Activated naive CD8-positive, alpha-beta T cell treated with anti-CD3 and anti-CD28 coated beads, Interleukin-2, amount 50 U/mL, for 24 hours (primary cell): ENCODE data around the gene CCR3.

ENCODE experiments used
- ATAC-seq: fragments of 150-1000 bp; cut with Tn5 transposase; one replicate; pipeline ENCODE4 v1.10.0; 2021
- DNase-seq: peaks from one replicate; pipeline ENCODE4 v3.0.0; 2021
- H3K27ac Mint-ChIP-seq: one replicate; pipeline ENCODE4 v1.8.0; 2021; ENCODE audit warnings: mild to moderate bottlenecking, mixed read lengths
- H3K27me3 Mint-ChIP-seq: one replicate; pipeline ENCODE4 v1.8.0; 2021; ENCODE audit warnings: mixed read lengths
- H3K36me3 Mint-ChIP-seq: one replicate; pipeline ENCODE4 v1.8.0; 2021; ENCODE audit warnings: low read depth, mixed read lengths
- H3K4me1 Mint-ChIP-seq: one replicate; pipeline ENCODE4 v1.8.0; 2021; ENCODE audit warnings: mixed read lengths
- H3K4me3 Mint-ChIP-seq: one replicate; pipeline ENCODE4 v1.8.0; 2021; ENCODE audit warnings: mild to moderate bottlenecking, moderate library complexity, mixed read lengths
- H3K9me3 Mint-ChIP-seq: one replicate; pipeline ENCODE4 v1.8.0; 2021; ENCODE audit warnings: mixed read lengths

CCR3 gene

GRCh38 chr3:46276497-46277099 lies 34.3 kb downstream of the CCR3 start:
- H3K4me1 Mint-ChIP-seq: peaks cover 42% of the 10 kb centered on the region
- H3K4me3 Mint-ChIP-seq: no peak overlapping the region
- no peak overlapping the region for H3K27ac Mint-ChIP-seq
- ATAC-seq: peak; percentile 81
- DNase-seq: peak; percentile 79
- H3K9me3 Mint-ChIP-seq: peaks cover 16% of the 10 kb centered on the region
- H3K36me3 Mint-ChIP-seq: peaks cover 16% of the 10 kb centered on the region
- H3K27me3 Mint-ChIP-seq: peaks cover 7% of the 10 kb centered on the region

DNA sequence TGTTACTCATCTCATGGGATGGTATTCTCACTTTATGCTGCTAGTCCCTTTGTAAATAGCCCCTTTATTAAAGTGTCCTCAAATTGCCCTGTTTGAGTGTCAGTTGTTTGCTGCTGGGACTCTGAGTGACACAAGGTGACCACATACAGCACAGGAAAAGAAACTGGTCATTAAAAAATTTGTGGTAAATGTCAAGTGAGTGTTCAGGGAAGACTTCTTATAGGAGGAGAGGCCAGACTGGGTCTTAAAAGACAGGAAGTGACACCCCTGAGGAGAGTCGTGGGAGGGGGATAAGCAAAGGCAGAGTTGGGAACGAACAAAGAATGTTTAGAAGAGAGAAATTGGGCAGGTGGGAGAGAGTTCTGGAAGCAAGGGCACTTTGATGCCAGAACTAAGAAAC lies 35.2 kb downstream of the CCR3 start:
- no peak overlapping the region for H3K27ac Mint-ChIP-seq
- peaks cover 16% of the 10 kb centered on the region for H3K36me3 Mint-ChIP-seq
- H3K27me3 Mint-ChIP-seq: peaks cover 9% of the 10 kb centered on the region
- H3K9me3 Mint-ChIP-seq: peaks cover 16% of the 10 kb centered on the region
- ATAC-seq (no peak), DNase-seq (no peak)
- no peak overlapping the region for H3K4me3 Mint-ChIP-seq
- peaks cover 48% of the 10 kb centered on the region for H3K4me1 Mint-ChIP-seq

- H3K27ac Mint-ChIP-seq: no peak overlapping the region
- ATAC-seq (no peak), DNase-seq (no peak)
- H3K27me3 Mint-ChIP-seq: peaks cover 9% of the 10 kb centered on the region
- H3K4me1 Mint-ChIP-seq: peaks cover 64% of the 10 kb centered on the region
- peaks cover 16% of the 10 kb centered on the region for H3K9me3 Mint-ChIP-seq
- H3K4me3 Mint-ChIP-seq: no peak overlapping the region
- peaks cover 16% of the 10 kb centered on the region for H3K36me3 Mint-ChIP-seq
Observed at GRCh38 chr3:46278816-46279672, 36.8 kb downstream of the CCR3 start.

GRCh38 chr3:46280105-46280797 lies 38.0 kb downstream of the CCR3 start:
- Mint-ChIP-seq H3K27me3 (peaks cover 2% of the 10 kb centered on the region), H3K4me3 (no peak overlapping the region)
- peak; percentile 74 for ATAC-seq

GRCh38 chr3:46281551-46281950 lies 39.3 kb downstream of the CCR3 start:
- peaks cover 16% of the 10 kb centered on the region for H3K9me3 Mint-ChIP-seq
- peaks cover 86% of the 10 kb centered on the region for H3K4me1 Mint-ChIP-seq
- no peak for DNase-seq
- H3K36me3 Mint-ChIP-seq: peaks cover 16% of the 10 kb centered on the region
- no peak overlapping the region for H3K27ac Mint-ChIP-seq
- H3K27me3 Mint-ChIP-seq: peaks cover 2% of the 10 kb centered on the region
- no peak overlapping the region for H3K4me3 Mint-ChIP-seq
- no peak for ATAC-seq

More at GRCh38 chr3:46280105-46280797, 38.0 kb downstream of the CCR3 start:
- peaks cover 76% of the 10 kb centered on the region for H3K4me1 Mint-ChIP-seq
- peak; percentile 52 for DNase-seq
- peaks cover 16% of the 10 kb centered on the region for H3K36me3 Mint-ChIP-seq
- H3K27ac Mint-ChIP-seq: peak overlapping the region; percentile 43
- peaks cover 16% of the 10 kb centered on the region for H3K9me3 Mint-ChIP-seq

- H3K9me3 Mint-ChIP-seq: peaks cover 16% of the 10 kb centered on the region
- peaks cover 2% of the 10 kb centered on the region for H3K27me3 Mint-ChIP-seq
- DNase-seq (no peak), ATAC-seq (no peak)
- H3K4me1 Mint-ChIP-seq: peaks cover 83% of the 10 kb centered on the region
- H3K4me3 Mint-ChIP-seq: no peak overlapping the region
- H3K27ac Mint-ChIP-seq: no peak overlapping the region
- peaks cover 16% of the 10 kb centered on the region for H3K36me3 Mint-ChIP-seq
Observed at GRCh38 chr3:46282041-46282440, 39.8 kb downstream of the CCR3 start.

GRCh38 chr3:46282696-46283095 lies 40.4 kb downstream of the CCR3 start:
- H3K4me1 Mint-ChIP-seq: peaks cover 79% of the 10 kb centered on the region
- no peak for ATAC-seq
- peaks cover 12% of the 10 kb centered on the region for H3K36me3 Mint-ChIP-seq
- DNase-seq: no peak
- no peak overlapping the region for H3K27ac Mint-ChIP-seq
- peaks cover 2% of the 10 kb centered on the region for H3K27me3 Mint-ChIP-seq
- H3K9me3 Mint-ChIP-seq: peaks cover 16% of the 10 kb centered on the region
- H3K4me3 Mint-ChIP-seq: no peak overlapping the region

- Mint-ChIP-seq H3K27me3 (peaks cover 2% of the 10 kb centered on the region), H3K27ac (peak overlapping the region; percentile 37), H3K9me3 (peaks cover 11% of the 10 kb centered on the region), H3K4me3 (no peak overlapping the region), H3K4me1 (peaks cover 72% of the 10 kb centered on the region), H3K36me3 (peaks cover 5% of the 10 kb centered on the region)
- DNase-seq (no peak), ATAC-seq (no peak)
Observed at GRCh38 chr3:46283881-46284450, 41.7 kb downstream of the CCR3 start.

- no peak for DNase-seq
Observed at GRCh38 chr3:46284981-46285683, 42.9 kb downstream of the CCR3 start.

DNA sequence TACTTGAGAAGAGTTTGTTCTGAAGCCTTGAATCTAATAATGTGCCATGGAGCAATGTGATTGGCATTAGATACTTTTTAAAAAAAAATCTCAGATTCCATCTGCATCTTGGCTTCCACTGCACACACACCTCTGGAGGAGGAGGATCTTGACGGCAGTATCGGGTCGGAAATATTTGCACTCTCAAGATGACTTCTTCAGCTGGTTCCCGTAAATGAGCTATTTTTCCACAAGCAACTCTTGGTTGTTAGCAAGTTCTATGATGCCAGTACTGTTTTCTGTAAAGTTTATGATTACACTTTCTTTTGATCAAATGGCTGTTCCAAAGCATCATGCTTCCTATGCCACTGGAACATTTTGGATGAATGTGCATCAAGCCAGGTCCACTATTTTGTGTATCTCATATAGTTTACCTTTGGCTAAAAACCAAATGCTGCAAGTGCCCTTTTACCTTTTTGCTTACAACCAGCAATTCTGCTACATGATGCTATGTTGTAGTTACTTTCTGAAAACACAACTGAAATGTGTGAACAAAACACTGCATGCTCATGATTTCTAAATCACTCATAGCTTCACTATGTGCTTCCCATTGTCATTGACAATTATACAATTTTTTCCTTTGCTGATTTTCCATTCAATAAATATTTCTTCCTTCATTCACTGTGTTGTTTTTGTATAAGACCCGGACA lies 43.8 kb downstream of the CCR3 start:
- Mint-ChIP-seq H3K4me3 (no peak overlapping the region), H3K4me1 (peaks cover 53% of the 10 kb centered on the region), H3K27ac (peak overlapping the region; percentile 23), H3K9me3 (no peaks in the 10 kb centered on the region), H3K27me3 (peaks cover 6% of the 10 kb centered on the region), H3K36me3 (no peaks in the 10 kb centered on the region)
- no peak for DNase-seq
- no peak for ATAC-seq

More at GRCh38 chr3:46284981-46285683, 42.9 kb downstream of the CCR3 start:
- H3K27ac Mint-ChIP-seq: peak overlapping the region; percentile 50
- peak; percentile 67 for ATAC-seq
- H3K36me3 Mint-ChIP-seq: no peaks in the 10 kb centered on the region
- no peaks in the 10 kb centered on the region for H3K9me3 Mint-ChIP-seq
- H3K27me3 Mint-ChIP-seq: peaks cover 4% of the 10 kb centered on the region
- peaks cover 61% of the 10 kb centered on the region for H3K4me1 Mint-ChIP-seq
- no peak overlapping the region for H3K4me3 Mint-ChIP-seq

GRCh38 chr3:46286947-46287565 lies 44.8 kb downstream of the CCR3 start:
- Mint-ChIP-seq H3K27me3 (peaks cover 6% of the 10 kb centered on the region), H3K36me3 (no peaks in the 10 kb centered on the region), H3K9me3 (no peaks in the 10 kb centered on the region), H3K4me1 (peaks cover 47% of the 10 kb centered on the region), H3K27ac (no peak overlapping the region), H3K4me3 (no peak overlapping the region)
- DNase-seq (no peak), ATAC-seq (no peak)

- H3K27ac Mint-ChIP-seq: no peak overlapping the region
- H3K36me3 Mint-ChIP-seq: no peaks in the 10 kb centered on the region
- no peaks in the 10 kb centered on the region for H3K9me3 Mint-ChIP-seq
- DNase-seq: no peak
- peaks cover 6% of the 10 kb centered on the region for H3K27me3 Mint-ChIP-seq
- H3K4me1 Mint-ChIP-seq: peaks cover 44% of the 10 kb centered on the region
- ATAC-seq: no peak
- no peak overlapping the region for H3K4me3 Mint-ChIP-seq
Observed at GRCh38 chr3:46289551-46289950, 47.3 kb downstream of the CCR3 start.

DNA sequence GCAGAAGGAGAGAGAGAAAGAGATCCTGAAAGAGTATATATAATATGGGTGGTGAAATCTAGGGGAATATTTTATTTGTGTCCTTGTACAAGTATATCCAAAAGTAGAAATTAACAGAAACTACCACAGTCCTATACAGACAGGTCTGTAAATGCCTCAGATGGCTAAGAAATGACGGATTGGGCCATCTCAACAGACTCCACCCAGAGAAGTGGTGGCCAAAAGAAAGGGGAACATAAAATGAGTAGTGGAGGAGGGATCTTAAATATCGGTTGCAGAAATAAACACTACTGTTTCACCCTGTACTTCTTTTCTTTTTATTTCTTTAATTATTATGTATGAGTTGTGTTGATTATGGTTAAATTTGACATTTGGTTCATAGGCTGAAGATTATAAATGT lies 47.7 kb downstream of the CCR3 start:
- ATAC-seq (no peak), DNase-seq (no peak)
- H3K27ac Mint-ChIP-seq: no peak overlapping the region
- no peaks in the 10 kb centered on the region for H3K36me3 Mint-ChIP-seq
- H3K27me3 Mint-ChIP-seq: peaks cover 6% of the 10 kb centered on the region
- no peaks in the 10 kb centered on the region for H3K9me3 Mint-ChIP-seq
- H3K4me3 Mint-ChIP-seq: no peak overlapping the region
- peaks cover 44% of the 10 kb centered on the region for H3K4me1 Mint-ChIP-seq
